ENCODE measurements around the gene SYT14.
"Not testable (repeated sequence)": the region's sequence is repeated elsewhere in the genome, so short reads cannot be mapped to it uniquely, and the experiment has no call there.

SYT14 gene

DNA sequence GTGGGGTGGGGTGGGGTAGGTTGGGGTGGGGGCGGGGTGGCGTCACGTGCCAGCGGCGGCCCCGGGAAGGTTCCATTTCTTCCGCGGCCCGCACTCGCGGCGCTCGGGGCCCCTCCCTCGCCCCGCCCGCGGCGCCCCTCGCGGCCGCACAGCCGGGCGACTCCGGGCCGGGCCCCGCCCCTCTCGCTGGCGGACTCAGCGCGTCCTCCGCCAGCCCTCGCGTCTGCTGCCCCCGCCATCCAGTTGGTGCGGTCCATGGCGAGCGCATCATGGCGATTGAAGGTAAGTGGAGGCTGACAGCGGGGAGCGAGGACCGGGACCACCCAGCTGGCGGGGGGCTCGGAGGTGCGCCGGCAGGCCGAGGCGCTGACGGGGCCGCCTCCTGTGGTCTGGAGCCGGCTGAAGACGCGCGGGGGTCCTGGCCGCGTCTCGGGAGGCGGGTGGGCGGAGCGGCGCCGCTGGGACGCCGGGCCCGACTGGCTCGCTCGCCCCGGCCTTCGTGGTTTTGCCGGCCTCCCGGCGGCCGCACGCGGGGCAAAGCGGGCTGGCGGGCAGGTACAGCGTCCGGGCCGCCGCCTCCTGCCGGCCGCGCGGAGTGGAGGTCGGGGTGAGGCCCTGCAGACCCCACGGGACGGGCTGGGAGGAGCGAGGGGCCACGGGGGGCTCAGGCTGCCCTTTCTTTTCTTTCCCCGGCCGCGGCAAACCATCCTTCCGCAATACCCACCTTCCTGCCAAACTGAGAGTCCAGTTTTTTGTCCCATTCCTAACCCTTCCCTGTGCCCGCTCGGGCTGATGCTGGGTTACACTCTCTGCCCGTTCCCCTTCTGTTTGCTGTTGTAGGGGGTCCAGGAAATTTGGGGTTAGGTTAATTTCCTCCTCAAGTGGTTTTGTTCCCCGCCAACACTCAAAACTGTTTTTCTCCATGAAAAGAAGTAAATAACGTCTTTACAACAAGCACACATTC is at the start of gene SYT14:
Gene SYT14, plus strand, starts transcription at position 222 of the 964 bp plus-strand sequence. Its CDS starts 48 bp downstream, at position 270.
- peak; percentile 87 for DNase-seq (ENCODE audit: low read depth)

DNA sequence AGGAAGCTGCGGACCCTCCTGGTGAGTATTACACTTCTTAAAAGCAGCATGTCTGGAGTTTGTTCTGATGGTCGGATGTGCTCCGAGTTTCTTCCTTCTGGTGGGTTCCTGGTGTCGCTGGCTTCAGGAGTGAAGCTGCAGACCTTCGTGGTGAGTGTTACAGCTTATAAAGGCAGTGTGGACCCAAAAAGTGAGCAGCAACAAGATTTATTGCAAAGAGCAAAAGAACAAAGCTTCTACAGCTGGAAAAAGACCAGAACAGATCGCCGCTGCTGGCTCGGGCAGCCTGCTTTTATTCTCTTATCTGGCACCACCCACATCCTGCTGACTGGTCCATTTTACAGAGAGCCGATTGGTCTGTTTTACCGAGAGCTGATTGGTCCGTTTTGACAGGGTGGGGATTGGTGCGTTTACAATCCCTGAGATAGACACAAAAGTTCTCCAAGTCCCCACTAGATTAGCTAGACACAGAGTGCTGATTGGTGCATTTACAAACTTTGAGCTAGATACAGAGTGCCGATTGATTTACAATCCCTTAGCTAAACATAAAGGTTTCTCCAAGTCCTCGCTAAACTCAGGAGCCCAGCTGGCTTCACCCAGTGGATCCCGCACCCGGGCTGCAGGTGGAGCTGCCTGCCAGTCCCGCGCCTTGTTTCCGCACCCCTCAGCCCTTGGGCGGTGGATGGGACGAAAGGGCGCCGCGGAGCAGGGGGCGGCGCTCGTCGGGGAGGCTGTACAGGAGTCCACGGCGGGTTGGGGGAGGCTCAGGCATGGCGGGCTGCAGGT is 49.5 kb upstream of the SYT14 start:
- not testable (repeated sequence) for DNase-seq (ENCODE audit: low read depth)

DNA sequence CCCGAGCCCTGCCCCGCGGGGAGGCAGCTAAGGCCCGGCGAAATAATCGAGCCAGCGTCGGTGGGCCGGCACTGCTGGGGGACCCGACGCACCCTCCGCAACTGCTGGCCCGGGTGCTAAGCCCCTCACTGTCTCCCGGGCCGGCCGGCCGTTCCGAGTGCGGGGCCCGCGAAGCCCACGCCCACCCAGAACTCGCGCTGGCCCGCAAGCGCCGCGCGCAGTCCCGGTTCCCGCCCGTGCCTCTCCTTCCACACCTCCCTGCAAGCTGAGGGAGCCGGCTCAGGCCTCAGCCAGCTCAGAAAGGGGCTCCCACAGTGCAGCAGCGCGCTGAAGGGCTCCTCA is 49.0 kb upstream of the SYT14 start:
- DNase-seq (ENCODE audit: low read depth): no peak

DNA sequence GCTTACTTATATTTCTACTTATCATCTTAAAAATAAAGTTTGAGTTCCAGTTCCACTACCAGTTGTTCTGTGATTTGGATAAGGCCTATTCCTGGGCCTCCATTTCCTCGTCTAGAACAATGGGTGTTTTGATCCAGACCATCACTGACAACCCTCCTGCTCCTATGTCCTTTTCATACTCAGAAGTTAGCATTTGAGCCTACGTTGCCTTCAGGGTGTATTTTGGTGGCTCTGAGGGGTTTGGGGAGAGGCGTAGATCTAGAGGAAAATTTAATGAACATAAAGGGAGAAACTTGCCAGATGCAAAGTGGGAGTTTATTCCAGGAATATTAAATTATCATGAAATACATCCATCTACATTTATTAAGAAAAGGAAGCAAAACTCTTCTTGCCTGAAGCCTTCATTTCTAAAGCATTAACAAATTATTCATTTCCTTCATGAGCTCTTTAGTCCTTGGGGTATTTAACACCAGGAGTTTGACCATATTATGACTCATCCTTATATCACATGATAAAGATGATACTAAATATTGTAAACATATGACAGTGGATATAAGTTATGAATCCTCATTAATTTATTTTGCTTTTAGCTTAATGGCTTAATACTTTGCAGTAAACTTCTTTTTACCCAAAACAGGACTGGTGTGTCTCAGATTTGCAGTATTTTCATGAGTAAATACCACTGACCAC is 47.2 kb upstream of the SYT14 start:
- peak; percentile 86 for DNase-seq (ENCODE audit: low read depth)

- DNase-seq (ENCODE audit: low read depth): no peak
Observed at GRCh38 chr1:209893751-209894150, 44.3 kb upstream of the SYT14 start.

DNA sequence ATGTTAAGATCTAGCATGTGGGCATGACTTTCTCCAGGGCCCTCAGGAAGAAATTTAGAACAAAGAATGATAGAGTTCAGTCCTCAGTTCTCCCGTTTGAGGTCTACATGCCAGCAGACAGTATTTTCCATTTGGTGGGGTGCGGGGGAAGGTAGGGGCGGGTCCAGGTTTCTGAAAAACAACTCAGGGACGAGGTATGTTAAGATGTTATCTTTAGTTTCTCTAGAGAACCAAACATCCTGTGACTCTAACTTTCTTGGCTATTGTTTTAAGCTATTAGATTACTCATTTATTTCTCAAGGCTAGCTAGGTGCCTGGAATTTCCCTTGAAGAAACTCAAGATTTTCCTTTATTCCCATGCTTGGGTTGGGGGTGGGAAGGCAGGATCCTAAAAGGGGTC is 42.3 kb upstream of the SYT14 start:
- peak; percentile 98 for DNase-seq (ENCODE audit: low read depth)

GRCh38 chr1:209896346-209896745 is 41.7 kb upstream of the SYT14 start:
- DNase-seq (ENCODE audit: low read depth): peak; percentile 76

- not testable (repeated sequence) for DNase-seq (ENCODE audit: low read depth)
Observed at GRCh38 chr1:209898271-209898670, 39.7 kb upstream of the SYT14 start.

- DNase-seq (ENCODE audit: low read depth): not testable (repeated sequence)
Observed at GRCh38 chr1:209898851-209899250, 39.2 kb upstream of the SYT14 start.

GRCh38 chr1:209899948-209900347 is 38.1 kb upstream of the SYT14 start:
- DNase-seq (ENCODE audit: low read depth): peak; percentile 64

- DNase-seq (ENCODE audit: low read depth): peak; percentile 96
Observed at GRCh38 chr1:209900734-209901133, 37.3 kb upstream of the SYT14 start.

DNA sequence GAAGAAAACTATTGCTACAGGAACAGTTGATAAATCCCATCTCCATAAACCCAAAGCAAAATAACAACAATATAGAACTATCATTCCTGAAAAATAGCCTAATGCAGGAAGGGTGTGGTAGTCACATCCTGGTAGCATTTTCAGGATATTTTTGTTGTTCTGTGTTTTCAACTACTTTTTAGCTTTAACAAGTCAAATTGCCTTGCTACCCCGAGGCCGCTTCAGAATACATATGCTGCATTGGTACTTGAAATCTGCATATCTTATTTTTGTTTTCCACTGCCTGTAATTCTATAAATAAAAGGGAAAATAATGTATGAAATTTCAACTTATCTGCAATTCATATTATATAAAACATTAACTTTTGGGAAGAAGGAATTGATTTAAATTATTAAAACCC is 36.8 kb upstream of the SYT14 start:
- no peak for DNase-seq (ENCODE audit: low read depth)

DNA sequence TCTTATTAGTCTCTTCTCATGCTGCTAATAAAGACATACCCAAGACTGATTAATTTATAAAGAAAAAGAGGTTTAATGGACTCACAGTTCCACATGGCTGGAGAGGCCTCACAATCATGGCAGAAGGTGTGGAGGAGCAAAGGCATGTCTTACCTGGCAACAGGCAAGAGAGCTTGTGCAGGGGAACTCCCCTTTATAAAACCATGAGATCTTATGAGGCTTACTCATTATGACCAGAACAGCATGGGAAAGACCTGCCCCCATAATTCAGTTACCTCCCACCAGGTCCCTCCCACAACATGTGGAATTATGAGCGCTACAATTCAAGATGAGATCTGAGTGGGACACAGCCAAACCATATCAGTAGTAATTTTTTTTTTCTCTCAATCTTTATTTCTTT is 33.2 kb upstream of the SYT14 start:
- DNase-seq (ENCODE audit: low read depth): not testable (repeated sequence)

GRCh38 chr1:209911746-209912145 is 26.3 kb upstream of the SYT14 start:
- no peak for DNase-seq (ENCODE audit: low read depth)

- DNase-seq (ENCODE audit: low read depth): no peak
Observed at GRCh38 chr1:209912306-209912705, 25.7 kb upstream of the SYT14 start.

GRCh38 chr1:209919637-209920036 is 18.4 kb upstream of the SYT14 start:
- DNase-seq (ENCODE audit: low read depth): not testable (repeated sequence)

- DNase-seq (ENCODE audit: low read depth): no peak
Observed at GRCh38 chr1:209920844-209921243, 17.2 kb upstream of the SYT14 start.

DNA sequence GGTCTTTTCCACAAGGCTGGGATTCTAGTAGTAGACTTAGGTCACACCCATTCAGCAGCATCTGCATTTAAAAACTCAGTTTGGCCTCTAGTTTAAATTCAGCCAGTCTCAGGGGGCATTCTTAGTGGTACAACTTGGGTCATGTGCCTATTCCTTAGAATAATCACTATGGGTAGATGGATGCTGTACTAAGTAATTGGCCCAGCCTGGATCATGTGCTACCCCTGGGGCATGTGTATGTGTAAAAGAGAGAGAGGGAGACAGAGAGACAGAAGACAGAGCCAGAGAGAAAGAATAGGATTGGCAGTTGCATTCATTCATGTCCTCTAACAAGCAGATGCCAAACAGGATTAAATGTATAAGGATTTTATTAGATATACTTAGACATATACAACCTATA is 13.6 kb upstream of the SYT14 start:
- DNase-seq (ENCODE audit: low read depth): no peak

DNA sequence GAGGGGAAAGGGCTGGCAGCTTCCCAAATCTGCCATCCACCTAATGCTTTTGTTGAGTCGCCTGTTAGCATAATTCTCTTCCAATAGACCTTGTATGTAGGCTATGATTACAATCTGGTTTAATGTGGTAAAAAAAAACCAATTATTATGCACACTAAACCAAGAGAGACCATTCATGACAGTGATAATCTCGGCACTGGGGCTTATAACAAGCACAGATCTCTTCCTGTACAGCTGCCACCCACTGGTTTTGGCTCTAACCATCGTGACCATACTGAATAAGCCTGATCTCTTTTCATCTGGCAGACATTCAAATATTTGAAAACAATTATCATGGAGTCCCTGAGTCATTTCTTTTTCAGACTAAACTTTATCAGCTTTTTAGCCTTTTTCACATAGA is 12.0 kb upstream of the SYT14 start:
- DNase-seq (ENCODE audit: low read depth): peak; percentile 88

GRCh38 chr1:209927466-209927865 is 10.6 kb upstream of the SYT14 start:
- DNase-seq (ENCODE audit: low read depth): no peak

DNA sequence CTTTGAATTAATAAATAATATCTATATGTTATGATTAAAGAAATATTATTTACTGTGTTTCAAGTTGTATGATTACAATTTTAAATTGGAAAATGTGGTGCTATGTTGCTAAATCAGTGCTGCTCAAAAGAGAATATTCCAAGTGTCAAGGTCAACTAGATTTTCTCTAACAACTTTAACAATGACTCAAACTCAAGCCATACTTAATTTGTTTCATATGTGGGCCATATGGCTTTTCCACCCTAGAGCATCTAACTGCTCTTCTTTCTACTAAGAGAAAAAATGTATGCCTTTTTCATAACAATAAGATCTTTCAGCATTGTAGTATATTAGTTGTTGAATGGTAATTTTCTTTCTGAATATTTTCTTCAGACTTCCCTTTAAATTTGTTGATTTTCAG is 8.3 kb upstream of the SYT14 start:
- DNase-seq (ENCODE audit: low read depth): no peak

DNA sequence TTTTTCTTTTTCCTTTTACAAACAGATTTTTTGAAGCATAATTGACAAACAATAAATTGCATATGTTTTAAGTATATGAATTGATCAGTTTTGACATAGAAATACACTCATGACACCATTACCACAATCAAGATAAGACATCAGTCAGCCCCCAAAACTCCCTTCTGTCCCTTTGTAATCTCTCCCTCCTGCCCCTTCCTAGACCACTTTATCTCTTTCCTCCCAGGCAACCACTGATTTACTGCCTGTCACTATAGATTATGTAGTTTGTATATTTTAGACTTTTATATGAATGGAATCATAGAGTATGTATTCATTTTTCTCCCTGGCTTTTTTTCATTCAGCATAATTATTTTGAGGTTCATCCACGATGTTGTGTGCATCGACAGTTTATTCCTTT is 6.9 kb upstream of the SYT14 start:
- no peak for DNase-seq (ENCODE audit: low read depth)
